Activated CD8-positive, alpha-beta memory T cell treated with anti-CD3 and anti-CD28 coated beads, Interleukin-2, amount 50 U/mL, for 48 hours (primary cell): ENCODE data around the gene IPO8.

ENCODE experiments used
- DNase-seq: peaks from one replicate; pipeline ENCODE4 v3.0.0-alpha.2; 2020

IPO8 gene

DNA sequence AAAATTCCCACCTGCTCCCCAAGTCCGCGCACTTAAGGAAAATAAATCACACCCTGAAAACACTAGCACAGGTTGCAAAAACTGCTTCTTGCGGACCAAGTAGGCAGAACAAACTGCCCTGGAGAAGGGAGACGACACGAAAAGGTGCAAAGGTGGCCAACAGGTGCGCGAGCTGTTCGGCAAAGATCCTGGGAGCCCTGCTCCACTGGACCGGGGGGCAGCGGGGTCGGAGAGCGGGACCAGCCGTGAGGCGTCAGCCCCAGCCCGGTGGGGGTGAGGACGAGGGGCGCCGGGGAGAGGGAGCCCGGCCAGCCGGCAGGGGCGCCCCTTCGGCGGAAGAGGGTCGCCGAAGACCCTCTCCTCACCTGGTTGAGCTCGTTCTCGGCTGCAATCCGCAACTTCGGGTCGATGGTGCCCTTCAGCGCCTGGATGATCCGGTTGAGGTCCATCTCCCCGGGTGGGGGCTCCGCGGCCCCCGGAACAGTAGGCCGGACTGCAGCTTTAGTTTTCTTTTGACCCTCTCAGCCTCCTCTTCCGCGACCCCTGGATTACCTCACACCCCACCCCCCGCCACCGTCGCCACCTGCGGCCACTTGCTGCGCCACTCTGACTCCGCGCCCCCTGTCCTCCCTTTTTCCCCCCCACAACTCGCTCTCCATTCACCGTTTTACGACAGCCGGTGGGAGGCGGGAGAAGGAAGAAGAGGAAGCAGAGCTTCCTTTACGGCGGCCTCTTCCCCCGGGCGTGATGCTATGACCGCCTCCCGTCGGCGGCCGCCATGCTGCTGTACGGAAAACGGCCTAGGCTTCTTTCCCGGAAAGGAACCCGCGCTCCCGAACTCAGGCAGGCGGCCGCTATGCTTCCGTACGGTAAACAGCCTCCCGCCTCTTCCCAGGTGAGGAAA, at the start of gene IPO8:
Gene IPO8, minus strand, starts transcription at position 671 of the 904 bp plus-strand sequence. Its CDS starts 222 bp downstream, at position 449.
- DNase-seq, result peak; percentile 88

DNA sequence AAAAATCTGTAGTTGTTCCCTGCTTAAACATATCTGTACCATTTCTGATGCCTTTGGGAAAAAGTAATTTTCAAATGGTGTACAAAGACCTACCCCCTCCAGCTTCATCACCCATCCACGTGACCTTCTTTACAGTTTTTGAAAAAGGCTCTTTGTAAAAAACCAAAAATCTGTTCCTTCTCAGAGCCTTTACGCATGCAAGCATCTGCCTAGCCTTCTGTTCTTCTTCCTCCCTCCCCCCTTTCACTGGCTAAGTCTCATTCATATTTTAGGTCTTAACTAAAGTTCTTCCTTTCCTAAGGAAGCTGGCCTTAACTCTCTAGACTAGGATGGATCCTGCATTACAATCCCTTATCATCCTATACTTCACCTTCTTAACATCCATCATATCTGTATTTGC, 48.7 kb upstream of the IPO8 start:
- DNase-seq, result no peak

DNA sequence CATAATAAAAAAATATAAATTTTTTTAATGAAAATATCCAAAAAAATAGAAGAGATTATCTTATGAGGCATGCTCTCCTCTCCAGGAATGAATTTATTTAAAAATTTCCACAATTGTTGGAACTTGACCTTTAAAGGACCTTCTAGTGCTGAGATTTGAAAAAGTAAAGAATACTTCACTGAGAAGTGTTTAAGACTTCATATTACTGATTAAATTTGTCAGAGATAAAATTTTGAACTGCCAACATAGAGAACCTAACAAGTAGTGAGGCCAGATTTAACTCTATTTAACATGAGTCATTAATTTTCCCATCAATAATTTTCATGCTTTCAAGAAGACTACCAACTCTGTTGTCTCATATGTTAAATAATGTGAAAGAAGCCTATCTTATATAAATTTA, 44.6 kb upstream of the IPO8 start:
- no peak for DNase-seq

DNA sequence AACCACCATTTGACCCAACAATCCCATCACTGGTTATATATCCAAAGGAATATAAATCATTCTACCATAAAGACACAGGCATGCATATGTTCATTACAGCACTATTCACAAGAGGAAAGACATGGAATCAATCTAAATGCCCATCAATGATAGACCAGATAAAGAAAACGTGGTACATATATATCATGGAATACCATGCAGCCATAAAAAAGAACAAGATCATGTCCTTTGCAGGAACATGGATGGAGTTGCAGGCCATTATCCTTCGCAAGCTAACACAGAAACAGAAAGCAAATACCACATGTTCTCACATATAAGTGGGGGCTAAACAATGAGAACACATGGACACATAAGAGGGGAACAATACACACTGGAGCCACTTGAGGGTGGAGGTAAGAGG, 43.4 kb upstream of the IPO8 start:
- DNase-seq, result no peak

DNA sequence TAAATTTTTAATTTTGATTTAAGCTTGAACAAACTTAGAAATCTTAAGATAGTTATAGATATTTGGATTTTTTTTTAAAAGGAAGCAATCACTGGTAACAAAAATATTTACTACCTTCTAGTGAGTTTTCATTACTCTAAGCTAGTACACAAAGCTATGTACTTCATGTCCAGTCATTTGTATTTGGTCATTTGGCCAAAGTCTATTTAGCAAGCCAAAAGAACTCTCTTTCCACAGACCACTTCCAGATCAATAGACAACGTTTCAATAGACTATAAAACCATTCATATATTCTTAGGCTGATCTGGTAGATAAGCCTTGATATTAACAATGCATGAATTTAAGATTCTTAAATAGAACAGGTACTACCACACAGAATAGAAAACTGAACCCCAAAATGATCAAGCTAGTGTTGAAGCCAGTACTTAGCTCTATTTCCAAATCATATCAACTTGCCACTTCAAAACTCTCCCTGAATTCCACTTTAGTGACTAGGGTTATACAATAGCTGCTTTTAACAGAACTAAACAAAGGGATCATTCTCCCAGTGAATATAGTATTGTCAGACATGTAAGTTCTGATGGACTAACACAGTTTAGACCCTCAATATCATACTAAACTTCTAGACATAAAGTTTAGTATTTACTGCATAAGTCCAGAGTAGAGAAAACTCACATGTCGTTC, 37.4 kb upstream of the IPO8 start:
- DNase-seq, result no peak

DNA sequence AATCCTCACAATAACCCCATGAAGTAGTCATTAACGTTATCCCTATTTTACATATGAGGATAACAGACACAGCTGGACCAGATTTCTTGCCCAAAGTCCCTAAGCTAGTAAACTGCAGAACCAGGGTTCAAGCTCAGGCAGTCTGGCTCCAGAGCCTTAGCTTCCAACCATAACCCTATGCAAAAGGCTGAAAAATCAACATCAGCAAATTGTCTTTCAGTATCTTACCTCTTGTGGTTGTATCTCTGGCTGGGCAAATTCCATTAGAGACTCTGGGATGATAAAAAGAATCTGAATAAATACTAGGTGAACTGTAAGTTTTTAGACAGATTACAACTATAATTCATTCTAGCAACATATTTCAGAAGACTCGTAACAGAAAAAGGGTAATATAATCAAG, 34.3 kb upstream of the IPO8 start:
- no peak for DNase-seq

DNA sequence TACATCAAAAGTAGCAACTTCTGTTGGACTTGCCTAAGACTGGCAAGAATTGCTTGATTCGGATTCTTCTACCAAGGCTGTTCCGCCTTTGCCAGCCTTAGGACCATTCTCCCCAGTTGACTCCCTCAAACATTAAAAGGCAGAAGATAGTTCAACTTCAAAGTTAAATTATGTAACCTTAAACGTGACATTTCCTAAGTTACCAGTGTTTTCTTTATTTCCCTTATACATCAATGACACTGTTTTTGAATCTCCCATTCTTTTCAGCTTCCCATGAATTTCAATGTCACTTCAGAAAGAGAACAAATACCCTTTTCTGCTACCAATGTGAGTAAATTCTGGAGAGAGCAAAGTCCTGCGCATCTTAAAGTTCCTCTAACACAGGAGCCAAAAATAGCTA, 33.9 kb upstream of the IPO8 start:
- DNase-seq, result no peak

DNA sequence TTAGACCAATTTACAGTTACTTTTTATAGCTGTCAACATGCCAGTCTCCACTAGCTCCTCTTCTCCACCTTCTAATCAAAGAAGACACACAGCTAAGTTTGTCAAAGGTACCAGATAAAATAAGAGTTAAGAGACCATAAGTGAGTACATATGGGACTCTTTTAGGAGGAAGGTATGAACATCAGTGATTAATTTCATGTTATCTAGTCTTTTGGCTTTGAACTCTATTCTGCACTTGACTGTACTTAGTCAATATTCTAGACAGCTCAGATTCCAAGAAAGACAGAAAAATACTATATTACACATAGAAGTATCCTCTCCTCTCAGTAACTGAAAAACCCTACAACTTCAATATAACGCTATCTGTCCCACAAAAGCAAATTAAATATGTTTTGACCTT, 31.0 kb upstream of the IPO8 start:
- no peak for DNase-seq

DNA sequence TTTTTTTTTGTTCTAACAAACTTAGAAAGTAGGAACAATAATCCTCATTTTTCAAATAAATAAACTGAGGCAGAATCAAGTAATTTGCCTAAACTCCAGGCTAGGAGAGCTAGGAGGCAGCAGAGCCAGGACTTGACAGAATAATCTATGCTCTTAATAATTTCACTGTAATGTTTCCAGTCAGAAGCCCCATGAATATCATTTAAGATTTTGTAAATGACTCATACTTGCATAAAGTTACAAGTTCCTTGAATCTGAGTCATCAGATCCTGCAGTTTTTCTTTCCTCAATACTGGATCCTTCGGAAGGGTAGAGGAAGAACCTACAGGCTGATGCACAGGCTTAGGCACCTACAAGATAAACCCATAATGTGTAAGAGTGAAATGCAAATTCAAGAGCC, 30.1 kb upstream of the IPO8 start:
- DNase-seq, result no peak

DNA sequence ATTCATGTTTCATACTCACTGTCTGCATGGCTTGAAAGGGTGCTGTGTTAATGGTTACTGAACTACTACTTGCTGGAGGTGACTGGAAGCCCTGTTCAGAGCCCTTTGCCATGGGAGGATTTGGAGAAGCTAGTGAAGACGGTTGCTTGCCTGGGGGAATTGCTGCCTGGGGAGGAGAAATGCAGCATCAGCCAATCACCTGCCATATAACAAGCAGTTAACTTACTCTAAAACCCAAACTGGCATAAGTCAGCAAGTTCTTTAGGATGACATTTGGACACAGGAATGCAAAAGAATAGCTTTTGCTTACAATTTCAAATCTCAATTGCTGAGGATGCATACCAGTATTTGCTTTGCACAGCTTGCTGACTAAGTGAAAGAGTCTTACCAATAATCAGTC, 23.4 kb upstream of the IPO8 start:
- no peak for DNase-seq

DNA sequence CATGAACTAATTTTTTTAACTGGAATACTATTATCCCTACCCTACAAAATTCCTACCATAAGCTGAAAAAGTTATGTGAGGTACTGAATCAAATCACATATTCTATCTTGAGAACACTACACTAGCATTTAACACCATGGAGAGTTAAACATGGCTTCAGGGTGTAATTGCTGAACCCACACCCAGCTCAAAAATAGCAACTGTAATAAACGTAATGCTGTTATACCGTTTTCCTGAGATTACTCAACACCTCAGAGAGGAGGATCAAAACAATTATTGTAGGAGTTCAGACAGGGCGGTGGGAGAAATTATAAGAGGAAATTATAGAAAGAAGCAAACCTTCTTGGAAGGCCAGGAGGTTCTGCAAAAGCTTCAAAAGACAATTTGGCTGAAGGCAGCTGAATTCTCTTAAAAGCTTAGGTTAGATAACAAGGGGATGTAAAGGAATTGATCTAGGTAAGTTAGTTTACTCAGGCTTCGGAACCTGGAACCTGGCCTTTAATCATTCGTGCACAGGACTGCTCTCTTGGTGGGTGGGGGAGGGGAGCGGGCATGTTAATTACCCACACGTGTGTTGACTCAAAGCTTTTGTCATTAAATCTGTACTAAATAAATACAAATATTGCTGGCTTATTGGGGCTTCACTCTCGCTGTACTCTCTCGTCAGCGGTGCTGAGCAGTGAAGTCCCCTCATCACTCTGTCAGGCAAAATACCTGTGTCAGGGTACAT, 12.1 kb upstream of the IPO8 start:
- no peak for DNase-seq

DNA sequence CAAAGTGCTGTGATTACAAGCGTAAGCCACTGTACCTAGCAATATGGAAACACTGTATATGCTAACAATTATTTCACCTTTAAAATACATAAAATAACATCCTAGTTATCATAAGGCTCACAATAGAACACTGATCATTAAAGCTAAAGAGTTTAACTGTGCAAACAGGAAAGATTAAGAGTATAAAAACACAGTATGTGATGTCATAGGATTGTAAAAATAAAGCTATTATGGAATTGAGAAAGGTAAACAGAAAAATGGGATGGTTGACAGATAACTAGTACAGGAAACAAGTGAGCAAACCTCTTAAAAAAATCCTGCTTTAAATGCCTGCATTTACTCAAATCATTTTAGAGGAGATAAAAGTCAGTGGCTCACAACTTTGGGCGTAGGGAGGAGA, 10.8 kb upstream of the IPO8 start:
- no peak for DNase-seq

DNA sequence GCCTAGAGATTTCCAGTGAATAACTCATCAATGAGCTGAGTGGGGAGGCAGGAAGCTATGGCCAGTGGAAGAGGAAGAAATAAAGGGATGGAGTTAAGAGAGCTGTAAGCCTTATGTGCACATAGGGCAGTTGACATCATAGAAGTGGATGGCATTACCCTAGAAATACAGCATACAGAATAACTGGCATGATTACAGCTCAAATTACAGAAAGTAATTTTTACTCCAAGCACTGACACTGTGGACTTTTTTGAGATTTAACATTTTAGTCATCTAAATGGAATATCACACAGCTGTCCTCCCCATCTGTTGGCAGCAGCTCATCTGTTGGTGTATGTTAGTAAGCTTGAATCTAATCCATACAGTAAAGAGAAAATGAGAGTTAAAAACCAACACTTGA, 5.4 kb upstream of the IPO8 start:
- DNase-seq, result no peak

DNA sequence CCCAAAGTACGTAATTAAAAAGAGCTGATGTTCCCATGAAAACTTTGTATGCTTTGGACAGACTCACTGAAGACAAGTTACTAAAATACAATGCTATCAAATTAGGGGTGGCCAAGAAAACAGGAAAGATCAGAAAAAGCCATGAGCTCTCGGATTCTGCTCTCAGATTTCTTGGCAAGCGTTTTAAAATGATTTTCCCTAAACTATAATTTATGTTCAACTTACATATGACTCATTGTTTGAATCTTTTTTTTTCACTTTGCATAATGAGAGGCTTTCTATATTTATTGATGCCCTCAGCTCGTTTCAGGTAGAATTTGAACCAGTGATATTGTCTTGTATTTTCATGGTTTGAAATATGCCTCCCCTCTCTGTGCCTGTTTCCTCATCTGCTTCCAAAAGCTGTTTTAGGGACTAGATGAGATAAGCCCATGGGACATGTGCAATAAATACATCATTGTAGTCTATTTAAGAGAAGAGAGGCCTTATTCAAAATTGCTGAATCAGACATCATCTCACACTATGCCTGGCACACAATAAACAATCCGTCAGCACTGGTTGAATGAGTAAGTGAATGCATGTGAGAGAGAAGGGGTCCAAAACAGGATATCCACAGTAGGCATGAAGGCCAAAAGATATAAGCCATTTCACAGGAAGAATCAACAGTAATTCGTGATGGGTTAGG, 4.7 kb upstream of the IPO8 start:
- DNase-seq, result no peak

DNA sequence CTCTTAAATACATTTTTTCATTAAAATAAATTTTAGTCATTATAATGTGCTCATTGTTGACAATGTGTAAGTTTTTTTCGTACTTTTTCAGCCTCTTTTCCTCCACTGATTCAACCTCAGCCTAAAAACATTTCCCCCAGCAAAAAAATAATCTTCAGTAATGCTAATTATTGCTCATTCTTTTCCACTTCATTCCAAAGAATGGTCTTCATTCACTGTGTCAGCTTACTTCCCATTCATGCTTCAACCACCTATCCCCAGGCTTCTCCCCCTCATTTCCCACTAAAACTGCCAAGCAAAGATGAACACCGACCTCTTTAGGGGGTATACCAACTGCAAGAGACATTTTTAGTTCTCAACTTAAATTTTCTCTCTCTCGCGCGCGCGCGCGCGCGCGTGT, 2.7 kb upstream of the IPO8 start:
- no peak for DNase-seq

DNA sequence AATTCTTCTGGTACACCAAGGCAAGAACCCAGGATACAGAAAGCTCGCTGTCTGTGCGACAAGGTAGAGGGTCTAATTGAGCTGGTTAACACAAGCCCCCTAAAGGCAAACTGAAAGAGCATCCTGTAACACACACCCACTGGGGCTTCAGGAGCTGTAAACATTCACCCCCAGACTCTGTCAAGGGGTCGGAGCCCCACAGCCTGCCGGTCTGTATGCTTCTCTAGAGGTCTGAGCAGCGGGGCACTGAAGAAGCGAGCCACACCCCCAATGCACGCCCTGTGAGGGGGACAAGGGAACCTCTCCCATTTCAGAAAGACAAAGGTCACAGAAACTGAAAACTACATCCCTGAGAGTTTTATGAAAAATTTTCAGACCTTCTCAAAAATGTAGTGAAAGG, 1.3 kb upstream of the IPO8 start:
- no peak for DNase-seq

DNA sequence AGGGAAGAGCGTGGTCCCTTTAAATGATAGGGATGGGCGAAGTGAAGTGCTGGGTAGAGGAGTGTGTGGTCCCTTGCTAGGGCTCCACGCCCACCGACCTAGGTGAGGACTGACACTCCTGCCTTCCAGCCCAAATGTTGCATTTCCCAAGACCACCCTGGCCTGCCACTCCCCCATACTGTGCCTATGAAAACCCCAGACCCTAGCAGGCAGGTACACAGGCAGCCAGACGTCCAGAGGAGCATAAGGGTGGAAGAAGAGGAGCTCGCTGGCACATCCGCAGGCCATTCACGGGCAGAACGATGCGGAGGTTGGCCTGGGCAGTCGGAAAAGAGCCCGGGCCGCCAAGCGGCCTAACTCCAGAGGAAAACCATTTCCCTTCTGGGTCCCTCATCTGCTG, 817 bp upstream of the IPO8 start:
- DNase-seq, result no peak

DNA sequence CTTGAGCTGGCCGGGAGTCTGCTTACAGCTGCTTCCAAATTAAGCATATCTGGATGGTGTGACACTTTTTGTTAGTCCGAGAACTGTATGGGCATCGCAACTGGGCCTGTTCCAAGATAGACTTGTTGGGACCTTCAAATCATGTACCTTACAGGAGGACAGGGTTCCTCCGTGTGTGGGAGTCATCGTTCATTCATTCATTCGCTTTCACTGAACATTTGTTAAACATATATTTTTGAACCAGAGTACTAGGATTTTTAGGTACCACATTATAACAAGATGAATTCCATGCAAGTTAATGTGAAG, 387 bp upstream of the IPO8 start:
- DNase-seq, result no peak

DNA sequence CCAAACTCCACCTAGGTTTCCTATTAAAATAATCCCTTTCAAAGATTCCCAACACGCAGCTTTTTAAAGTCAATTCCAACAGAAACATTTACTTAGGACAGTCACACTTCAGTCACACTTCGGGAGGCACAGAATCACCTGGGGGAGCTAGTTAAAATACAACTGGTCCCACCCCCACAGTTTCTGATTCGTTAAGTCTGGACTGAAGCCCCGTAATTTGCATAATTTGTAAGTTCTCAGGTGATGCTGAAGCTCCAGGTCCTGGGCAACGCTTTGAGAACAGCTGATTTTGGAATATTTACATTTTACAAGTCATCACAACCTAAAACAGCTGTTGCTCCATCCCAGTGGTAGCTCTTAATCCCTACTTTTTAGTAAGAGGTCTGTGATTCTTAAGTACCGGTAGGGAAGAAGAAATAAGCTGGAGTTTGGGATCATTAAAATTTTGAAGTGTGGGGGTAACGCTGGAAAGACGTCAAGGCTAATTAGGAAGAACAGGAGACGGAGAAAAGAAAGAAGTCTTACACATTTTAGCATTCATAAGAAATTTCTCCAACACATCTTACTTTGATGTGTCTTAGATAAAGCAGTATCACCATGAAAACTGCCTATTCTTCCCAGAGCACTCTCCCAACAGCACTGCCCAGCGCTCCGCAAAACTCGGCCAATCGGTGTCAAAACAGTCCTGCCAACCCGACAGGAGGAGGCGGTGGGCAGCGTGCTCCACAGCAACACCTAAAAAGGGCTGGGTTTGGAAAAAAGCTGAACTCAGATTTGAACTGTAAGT, 1.1 kb downstream of the IPO8 start:
- DNase-seq, result peak; percentile 58

DNA sequence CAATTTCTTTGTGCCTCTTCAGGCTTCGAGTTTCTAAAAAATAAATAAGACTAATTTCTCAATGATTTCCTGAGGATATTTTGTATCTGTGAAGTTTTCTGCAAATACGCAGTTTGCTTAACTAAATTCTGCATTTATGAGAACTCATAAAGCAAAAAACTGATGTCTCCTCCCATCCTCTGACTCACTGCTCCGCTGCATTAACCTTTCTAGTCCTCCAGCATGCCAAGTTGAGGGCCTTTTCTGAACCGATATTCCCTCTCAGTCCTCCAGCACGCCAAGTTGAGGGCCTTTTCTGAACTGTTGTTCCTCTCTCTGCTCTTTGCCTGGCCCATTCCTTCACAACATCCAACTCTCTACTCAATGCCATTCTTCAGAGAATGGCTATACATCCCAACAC, 3.2 kb downstream of the IPO8 start:
- DNase-seq, result no peak

DNA sequence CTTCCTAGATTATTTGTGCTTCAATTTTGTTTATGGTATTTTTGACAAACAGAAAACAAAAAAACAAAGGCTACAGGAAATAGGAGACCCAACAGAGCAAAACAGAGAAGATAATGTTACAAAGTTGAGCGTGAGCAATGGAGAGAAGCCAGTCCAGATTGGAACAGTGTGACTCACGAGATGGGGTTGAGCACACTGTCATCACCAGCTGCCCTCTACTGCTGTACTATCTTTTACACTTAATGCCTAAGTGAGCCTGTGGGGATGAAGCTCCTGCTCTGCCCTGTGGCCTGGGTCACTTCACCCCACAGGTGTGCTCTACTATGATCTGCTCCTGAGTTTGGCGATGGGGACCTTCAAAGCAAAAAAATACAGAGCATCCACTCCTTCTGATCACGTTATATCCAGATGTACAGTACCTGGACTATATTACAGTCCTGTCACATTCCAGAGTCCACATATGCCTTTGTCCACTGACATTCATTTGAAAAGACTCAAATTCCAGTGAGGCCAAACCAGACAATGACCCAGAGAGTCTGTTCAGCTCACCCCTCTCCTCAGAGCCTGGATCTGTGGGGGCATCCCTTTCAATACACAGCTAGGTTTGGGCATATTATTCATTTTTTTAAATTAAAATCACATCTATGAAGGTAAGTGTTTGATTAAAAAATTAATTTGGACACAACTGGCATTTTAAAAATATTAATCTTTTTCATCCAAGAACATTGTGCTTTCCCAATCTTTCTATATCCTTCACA, 4.4 kb downstream of the IPO8 start:
- no peak for DNase-seq
